MCF 10A (cell line): ENCODE results near the gene PHLDB2. TPM values are rescaled to one million over a fixed set of nuclear protein-coding genes. Genes with fewer than 3 reads are reported as not detected.

ENCODE experiments used
- BruUV-seq: library from RNA; stranded (reverse); fragments of 400-500 nt; replicated peaks from 2 replicates; lab custom pipeline; 2021; lab: Mats Ljungman, UMichigan
- CTCF ChIA-PET: fragments of 300-600 bp; sonication (Branson Sonifier 250); formaldehyde crosslinking; extraction: SDS; loops from one replicate; lab custom pipeline; 2021; ENCODE audit warnings: antibody characterized with exemption, inconsistent platforms; lab: Yijun Ruan, JAX
- POLR2A ChIA-PET: fragments of 300-600, 350-650 bp; sonication (Branson Sonifier 250); formaldehyde crosslinking; extraction: SDS; loops from one replicate; lab custom pipeline; 2020; ENCODE audit warnings: antibody characterized with exemption, inconsistent platforms; lab: Yijun Ruan, JAX
- DNase-seq: peaks from one replicate; pipeline ENCODE4 v3.0.0-alpha.2; 2018; ENCODE audit not compliant: unreplicated experiment
- H3K27ac Mint-ChIP-seq: one replicate; pipeline ENCODE4 v1.8.0; 2022; ENCODE audit warnings: mild to moderate bottlenecking, low read depth, mixed read lengths; ENCODE audit not compliant: unreplicated experiment
- H3K27me3 Mint-ChIP-seq: one replicate; pipeline ENCODE4 v1.8.0; 2022; ENCODE audit warnings: mixed read lengths; ENCODE audit not compliant: insufficient read depth, unreplicated experiment
- H3K36me3 Mint-ChIP-seq: one replicate; pipeline ENCODE4 v1.8.0; 2022; ENCODE audit warnings: mild to moderate bottlenecking, moderate library complexity, mixed read lengths; ENCODE audit not compliant: insufficient read depth, unreplicated experiment
- H3K4me1 Mint-ChIP-seq: one replicate; pipeline ENCODE4 v1.8.0; 2022; ENCODE audit warnings: mixed read lengths; ENCODE audit not compliant: insufficient read depth, unreplicated experiment
- H3K4me3 Mint-ChIP-seq: one replicate; pipeline ENCODE4 v1.8.0; 2022; ENCODE audit warnings: mild to moderate bottlenecking, moderate library complexity, mixed read lengths; ENCODE audit not compliant: unreplicated experiment
- H3K9me3 Mint-ChIP-seq: one replicate; pipeline ENCODE4 v1.8.0; 2022; ENCODE audit warnings: mixed read lengths; ENCODE audit not compliant: unreplicated experiment
- CTCF ChIP-seq: fragments of 200-600 bp; IDR thresholded peaks from one replicate; pipeline ENCODE4 v1.8.0; 2022; ENCODE audit warnings: antibody characterized with exemption, mild to moderate bottlenecking; ENCODE audit not compliant: unreplicated experiment
- intact Hi-C: fragments of 100-400 bp; cut with micrococcal nuclease; formaldehyde crosslinking; loops from 2 replicates; pipeline ENCODE4 v1.14.1; 2022
- total RNA-seq: library from RNA; stranded (reverse); gene quantifications from 2 replicates; pipeline ENCODE4 v1.2.3, GENCODE V29; 2022

The PHLDB2 gene
- total RNA-seq, 1 experiment from 2014 or later: 109 TPM

GRCh38 chr3:111829023-111829422 is 30.0 kb upstream of the PHLDB2 start:
- no peak for TF ChIP-seq CTCF
- H3K4me1 Mint-ChIP-seq: peaks cover 13% of the 10 kb centered on the region
- intact Hi-C loops: no loop called here
- POLR2A ChIA-PET: interaction anchor here (1.1 kb wide), 1 partner anchor 27 kb away, joined by 3 read pairs; no protein-coding TSS in a partner anchor
- no peak overlapping the region for H3K4me3 Mint-ChIP-seq
- no peak for DNase-seq
- no peak overlapping the region for H3K27ac Mint-ChIP-seq
- no TSS peak for BruUV-seq
- no peaks in the 10 kb centered on the region for H3K9me3 Mint-ChIP-seq
- no peaks in the 10 kb centered on the region for H3K27me3 Mint-ChIP-seq
- CTCF ChIA-PET: interaction anchor here (0.7 kb wide), 1 partner anchor 85 kb away, joined by 3 read pairs; no protein-coding TSS in a partner anchor
- H3K36me3 Mint-ChIP-seq: peaks cover 4% of the 10 kb centered on the region

DNA sequence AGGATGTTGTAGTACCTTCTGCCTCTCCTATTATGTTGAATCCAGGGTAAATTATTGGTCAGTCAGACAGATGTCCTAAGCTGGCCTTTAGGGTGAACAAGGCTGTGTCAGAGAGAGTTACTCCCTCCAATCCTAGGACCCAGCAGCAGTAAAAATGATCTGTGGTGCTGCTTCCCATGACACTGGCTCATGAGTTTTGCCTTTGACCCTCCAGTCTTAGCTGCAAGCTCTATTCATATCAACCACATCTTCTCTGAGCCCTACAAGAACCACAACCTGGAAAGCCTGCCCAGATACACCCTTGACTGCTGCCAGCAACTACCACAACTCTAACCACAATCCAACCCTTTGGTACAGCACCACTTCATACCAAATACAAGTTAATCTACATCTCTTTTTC is 27.2 kb upstream of the PHLDB2 start:
- no peak for TF ChIP-seq CTCF
- Mint-ChIP-seq H3K27ac (no peak overlapping the region), H3K9me3 (no peaks in the 10 kb centered on the region), H3K27me3 (no peaks in the 10 kb centered on the region), H3K4me1 (peaks cover 9% of the 10 kb centered on the region), H3K4me3 (no peak overlapping the region), H3K36me3 (no peaks in the 10 kb centered on the region)
- POLR2A ChIA-PET: no interaction called here
- DNase-seq: no peak
- no TSS peak for BruUV-seq
- intact Hi-C loops: no loop called here
- CTCF ChIA-PET: no interaction called here

- no peaks in the 10 kb centered on the region for H3K27me3 Mint-ChIP-seq
- H3K36me3 Mint-ChIP-seq: no peaks in the 10 kb centered on the region
- DNase-seq: no peak
- ChIA-PET POLR2A (no interaction called here), CTCF (no interaction called here)
- no peak overlapping the region for H3K27ac Mint-ChIP-seq
- H3K9me3 Mint-ChIP-seq: no peaks in the 10 kb centered on the region
- no TSS peak for BruUV-seq
- intact Hi-C loops: no loop called here
- H3K4me1 Mint-ChIP-seq: peaks cover 2% of the 10 kb centered on the region
- no peak overlapping the region for H3K4me3 Mint-ChIP-seq
- no peak for TF ChIP-seq CTCF
These were observed 22.0 kb upstream of the PHLDB2 start for GRCh38 chr3:111837112-111837511.

DNA sequence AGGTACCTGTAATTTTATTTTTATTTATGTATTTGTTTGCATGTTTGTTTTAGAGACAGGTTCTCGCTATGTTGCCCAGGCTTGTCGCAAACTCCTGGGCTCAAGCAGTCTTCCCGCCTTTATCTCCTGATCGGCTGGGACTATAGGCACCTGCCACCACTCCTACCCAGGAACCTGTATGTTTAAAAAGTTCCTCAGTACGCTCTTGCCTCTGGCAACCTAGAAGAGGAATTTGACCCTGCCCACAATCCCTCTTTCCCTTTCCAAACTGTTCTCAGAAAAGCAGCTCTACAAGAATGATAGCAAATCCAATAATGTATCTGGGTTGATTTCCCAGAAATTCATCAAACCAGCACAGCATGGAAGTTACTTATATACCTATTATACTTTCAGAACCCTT is 20.9 kb upstream of the PHLDB2 start:
- POLR2A ChIA-PET: interaction anchor here (1.5 kb wide), 1 partner anchor 36 kb away, joined by 3 read pairs; no protein-coding TSS in a partner anchor
- CTCF ChIA-PET: no interaction called here
- Mint-ChIP-seq H3K36me3 (no peaks in the 10 kb centered on the region), H3K9me3 (no peaks in the 10 kb centered on the region), H3K27ac (no peak overlapping the region), H3K4me3 (no peak overlapping the region), H3K27me3 (no peaks in the 10 kb centered on the region), H3K4me1 (no peaks in the 10 kb centered on the region)
- TF ChIP-seq CTCF: no peak
- intact Hi-C loops: no loop called here
- no peak for DNase-seq
- no TSS peak for BruUV-seq
